ENCODE results near the gene DDX51. TPM values are rescaled to one million over a fixed set of nuclear protein-coding genes. Genes with fewer than 3 reads are reported as not detected.

The DDX51 gene
- total RNA-seq, 4 donors from 2014 or later = 9.1 to 12.8 (median 11.3) TPM

DNA sequence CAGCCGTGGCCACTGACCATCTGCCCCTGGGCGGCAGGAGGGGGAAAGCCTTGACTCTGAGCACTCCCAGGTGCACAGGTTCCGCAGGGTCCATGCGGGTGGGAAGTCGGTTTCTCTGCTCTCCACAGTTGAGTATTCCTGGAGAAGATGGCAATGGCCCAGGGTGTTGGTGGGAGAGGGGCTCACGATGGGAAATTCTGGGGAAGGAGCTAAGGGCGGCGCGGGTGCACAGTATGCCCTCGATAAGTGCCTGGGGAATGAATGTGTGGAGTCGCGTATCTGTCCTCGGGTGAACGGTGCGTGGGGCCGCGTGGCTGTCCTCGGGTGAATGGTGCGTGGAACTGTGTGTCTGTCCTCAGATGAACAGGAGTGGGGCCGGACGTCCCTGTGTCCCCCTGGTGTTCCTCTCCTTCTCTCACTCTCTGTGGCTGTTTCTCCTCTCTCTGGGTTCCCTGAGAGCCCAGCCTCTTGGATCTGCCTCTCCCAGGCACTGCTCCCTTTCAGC lies 38.1 kb upstream of the DDX51 start:
- no peaks in the 10 kb centered on the region for H3K4me1 ChIP-seq
- intact Hi-C loops (cut with DNase I) = no loop called here
- no peak for DNase-seq (ENCODE audit: extremely low spot score)
- WGBS = 91% methylated on average over 15 of the region's 21 CpGs
- no peak overlapping the region for H3K27ac ChIP-seq (replicated peaks in 1 of 4)
- no peaks in the 10 kb centered on the region for H3K36me3 ChIP-seq
- H3K27me3 ChIP-seq = peaks cover 0 to 50% (median under 1%) of the 10 kb centered on the region in 4 donors
- no peak for TF ChIP-seq CTCF (IDR thresholded peaks at IDR 0.05)
- TF ChIP-seq POLR2A (IDR thresholded peaks at IDR 0.05; ENCODE audit: low read depth) = no peak
- H3K4me3 ChIP-seq = no peak overlapping the region
- H3K9me3 ChIP-seq = peaks cover 0 to 48% (median 20%) of the 10 kb centered on the region in 4 donors

- no peak for DNase-seq (ENCODE audit: extremely low spot score)
- WGBS = 82% methylated on average over 27 of the region's 33 CpGs
- Histone ChIP-seq H3K36me3 (no peaks in the 10 kb centered on the region), H3K27ac (replicated peaks in 1 of 4) (no peak overlapping the region), H3K4me1 (no peaks in the 10 kb centered on the region), H3K4me3 (no peak overlapping the region), H3K27me3 (peaks cover 0 to 55% (median 4%) of the 10 kb centered on the region in 4 donors), H3K9me3 (peaks cover 0 to 42% (median 17%) of the 10 kb centered on the region in 4 donors)
- intact Hi-C loops (cut with DNase I) = no loop called here
- TF ChIP-seq CTCF (IDR thresholded peaks at IDR 0.05) = no peak
- no peak for TF ChIP-seq EP300 (IDR thresholded peaks at IDR 0.05)
- no peak for TF ChIP-seq POLR2A (IDR thresholded peaks at IDR 0.05; ENCODE audit: low read depth)
- TF ChIP-seq POLR2AphosphoS5 (IDR thresholded peaks at IDR 0.05) = no peak
Observed at GRCh38 chr12:132181570-132182200, 37.6 kb upstream of the DDX51 start.

DNA sequence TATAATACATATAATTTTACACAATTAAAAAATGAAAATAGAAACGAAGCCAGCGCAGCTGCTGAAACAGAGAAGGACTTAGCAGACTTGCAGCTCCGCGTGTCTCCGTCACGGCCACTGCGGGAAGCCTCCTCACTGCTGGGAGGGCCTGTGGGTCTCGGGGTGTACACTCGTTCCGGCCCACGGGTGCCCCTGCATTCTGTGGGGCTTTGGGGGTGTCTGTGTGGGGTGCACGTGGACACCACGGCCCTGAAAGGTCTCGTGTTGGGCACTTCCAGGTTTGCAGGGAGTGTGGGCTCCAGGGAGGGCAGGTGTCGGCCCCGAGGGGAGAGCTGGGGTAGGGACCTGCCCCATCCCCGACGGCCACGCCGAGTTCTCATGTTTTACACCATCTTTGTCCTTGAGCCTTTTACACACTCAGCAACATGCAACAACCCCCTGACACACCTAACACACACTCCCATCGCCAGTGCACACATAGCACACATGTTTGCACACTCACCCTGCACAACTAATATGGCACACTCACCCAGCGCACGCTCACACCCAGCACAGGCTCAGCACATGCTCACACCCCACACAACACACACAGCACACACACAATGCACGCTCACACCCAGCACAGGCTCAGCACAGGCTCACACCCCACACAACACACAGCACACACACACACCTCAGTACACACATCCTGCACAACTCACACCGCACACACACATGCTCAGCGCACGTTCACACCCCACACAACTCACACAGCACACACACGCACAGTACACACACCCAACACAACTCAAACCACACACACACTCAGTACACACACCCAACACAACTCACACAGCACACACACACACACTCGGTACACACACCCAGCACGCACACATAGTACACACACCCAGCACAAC lies 36.8 kb upstream of the DDX51 start:
- WGBS = 83% methylated on average over 28 of the region's 30 CpGs
- no peak for TF ChIP-seq POLR2A (IDR thresholded peaks at IDR 0.05; ENCODE audit: low read depth)
- no peak for TF ChIP-seq CTCF (IDR thresholded peaks at IDR 0.05)
- no peak for TF ChIP-seq POLR2AphosphoS5 (IDR thresholded peaks at IDR 0.05)
- Histone ChIP-seq H3K4me1 (no peaks in the 10 kb centered on the region), H3K27ac (replicated peaks in 1 of 4) (no peak overlapping the region), H3K27me3 (peaks cover 0 to 63% (median 8%) of the 10 kb centered on the region in 4 donors), H3K36me3 (no peaks in the 10 kb centered on the region), H3K9me3 (peaks cover 0 to 34% (median 10%) of the 10 kb centered on the region in 4 donors), H3K4me3 (no peak overlapping the region)
- intact Hi-C loops (cut with DNase I) = no loop called here
- DNase-seq (ENCODE audit: extremely low spot score) = no peak

DNA sequence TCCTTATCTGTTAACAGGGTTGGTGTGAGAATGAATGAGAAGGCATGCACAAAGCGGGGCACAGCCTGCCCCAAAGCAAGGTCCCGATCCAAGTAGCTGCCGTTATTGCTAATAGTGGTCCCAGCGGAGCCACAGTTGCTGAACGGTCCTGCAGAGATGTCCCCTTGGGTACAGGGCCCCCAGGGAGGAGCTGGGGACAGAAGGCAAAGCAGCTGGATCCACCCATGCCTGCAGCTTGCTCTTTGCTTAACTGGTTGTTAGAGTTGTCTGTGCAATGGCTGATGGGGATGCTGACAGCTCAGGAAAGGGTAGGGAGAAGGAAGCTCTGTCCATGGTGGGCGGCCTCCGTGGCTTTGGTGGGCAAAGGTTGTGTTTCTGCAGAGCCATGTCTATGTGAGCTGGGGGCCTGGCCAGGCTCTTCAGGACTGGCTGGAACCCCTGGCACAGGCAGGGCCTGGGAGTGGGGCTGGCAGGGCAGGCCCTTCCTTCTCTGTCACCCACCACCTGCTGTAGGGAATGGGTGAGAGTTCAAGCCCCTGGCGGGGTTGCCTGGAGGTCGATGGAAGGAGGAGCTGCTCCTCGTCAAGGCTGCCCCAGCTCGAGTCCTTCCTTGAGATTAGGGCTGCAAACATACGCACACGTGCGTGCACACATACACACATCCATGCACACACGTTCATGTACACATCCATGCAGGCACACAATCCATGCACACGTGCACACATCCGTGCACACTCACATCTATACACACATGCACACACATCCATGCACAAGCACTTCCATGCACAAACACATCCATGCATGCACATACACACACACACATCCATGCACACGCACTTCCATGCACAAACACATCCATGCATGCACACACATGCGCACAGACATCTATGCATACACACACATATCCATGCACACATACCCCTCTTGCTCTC lies 35.6 kb upstream of the DDX51 start:
- Histone ChIP-seq H3K9me3 (peaks cover 0 to 22% (median 4%) of the 10 kb centered on the region in 4 donors), H3K4me1 (no peaks in the 10 kb centered on the region), H3K27ac (replicated peaks in 1 of 4) (no peak overlapping the region), H3K36me3 (no peaks in the 10 kb centered on the region), H3K4me3 (no peak overlapping the region), H3K27me3 (peaks cover 0 to 75% (median 12%) of the 10 kb centered on the region in 4 donors)
- WGBS = 67% methylated on average over 15 of the region's 19 CpGs
- intact Hi-C loops (cut with DNase I) = no loop called here
- no peak for TF ChIP-seq EP300 (IDR thresholded peaks at IDR 0.05)
- TF ChIP-seq POLR2A (IDR thresholded peaks at IDR 0.05; ENCODE audit: low read depth) = no peak
- TF ChIP-seq CTCF (IDR thresholded peaks at IDR 0.05) = no peak
- DNase-seq (ENCODE audit: extremely low spot score) = no peak

All from esophagus muscularis mucosa (tissue), 4 donors.